MM.1S (cell line): ENCODE data around the gene SYT9.

ENCODE experiments used
- CTCF ChIP-seq: fragments of 300-600 bp; sonication (generic); IDR thresholded peaks from 2 replicates; pipeline ENCODE4 v1.5.1; 2016; ENCODE audit warnings: antibody characterized with exemption, low read length, mixed read lengths
- EZH2 ChIP-seq: fragments of 300-600 bp; sonication (generic); optimal IDR thresholded peaks from 2 replicates; pipeline ENCODE3; 2017; ENCODE audit warnings: low read depth, mild to moderate bottlenecking, antibody characterized with exemption, low read length, mixed read lengths
- EZH2phosphoT487 ChIP-seq: fragments of 300-600 bp; sonication (generic); IDR thresholded peaks from 2 replicates; pipeline ENCODE4 v1.6.1; 2018; ENCODE audit warnings: antibody characterized with exemption, low read length

- TF ChIP-seq CTCF = no peak
- no peak for TF ChIP-seq EZH2
- TF ChIP-seq EZH2phosphoT487 = no peak
These were observed 228.4 kb downstream of the SYT9 start for GRCh38 chr11:7480113-7480512.
